IMR-90 (cell line): ENCODE data around the gene FGFR4. TPM values are rescaled to one million over a fixed set of nuclear protein-coding genes. Genes with fewer than 3 reads are reported as not detected.

ENCODE experiments used
- ATAC-seq: fragments of 200-7000 bp; cut with Tn5 transposase; 2 replicates; pipeline ENCODE4 v1.9.1; 2020; ENCODE audit warnings: low read depth, mild to moderate bottlenecking, moderate library complexity
- BruUV-seq: library from RNA; stranded (reverse); fragments of 400-500 nt; replicated peaks from 2 replicates; lab custom pipeline; 2021; lab: Mats Ljungman, UMichigan
- CTCF ChIA-PET: fragments of 300-600 bp; formaldehyde crosslinking; extraction: SDS; loops from one replicate; lab custom pipeline; 2021; ENCODE audit warnings: antibody characterized with exemption; lab: Yijun Ruan, JAX
- POLR2A ChIA-PET: fragments of 300-600 bp; sonication (Branson Sonifier 250); formaldehyde crosslinking; loops from one replicate; lab custom pipeline; 2022; ENCODE audit warnings: antibody characterized with exemption; ENCODE audit not compliant: unreplicated experiment; lab: Charles Lee
- DNase-seq: peaks from one replicate; pipeline ENCODE4 v3.0.0; 2013
- H2AFZ ChIP-seq: replicated peaks from 2 replicates; pipeline ENCODE3; 2013; ENCODE audit warnings: low read length, mild to moderate bottlenecking; ENCODE audit not compliant: poor library complexity
- H2AK5ac ChIP-seq: 2 replicates; pipeline ENCODE4 v1.6.1; 2013; ENCODE audit warnings: low read depth, low read length, inconsistent platforms
- H2AK9ac ChIP-seq: replicated peaks from 2 replicates; pipeline ENCODE3; 2013; ENCODE audit warnings: mild to moderate bottlenecking, low read depth, low read length, moderate library complexity; ENCODE audit not compliant: poor library complexity
- H2BK120ac ChIP-seq: 2 replicates; pipeline ENCODE4 v1.6.1; 2013; ENCODE audit warnings: low read depth, low read length, inconsistent platforms
- H2BK15ac ChIP-seq: 3 replicates; pipeline ENCODE4 v1.6.1; 2013; ENCODE audit warnings: low read depth, low read length, inconsistent platforms
- H2BK20ac ChIP-seq: 2 replicates; pipeline ENCODE4 v1.6.1; 2013; ENCODE audit warnings: low read depth, mild to moderate bottlenecking, inconsistent platforms, low read length, moderate library complexity
- H2BK5ac ChIP-seq: 2 replicates; pipeline ENCODE4 v1.6.1; 2013; ENCODE audit warnings: mild to moderate bottlenecking, low read depth, low read length, inconsistent platforms; ENCODE audit not compliant: poor library complexity, severe bottlenecking
- H3K14ac ChIP-seq: replicated peaks from 2 replicates; pipeline ENCODE4 v1.6.1; 2013; ENCODE audit warnings: low read depth, low read length, inconsistent platforms
- H3K18ac ChIP-seq: 2 replicates; pipeline ENCODE4 v1.6.1; 2013; ENCODE audit warnings: low read depth, low read length, control low read depth
- H3K23ac ChIP-seq: 2 replicates; pipeline ENCODE4 v1.6.1; 2013; ENCODE audit warnings: low read depth, low read length, inconsistent platforms
- H3K27ac ChIP-seq: 2 replicates; pipeline ENCODE4 v1.5.1; 2013; ENCODE audit warnings: mild to moderate bottlenecking, control low read depth, low read length; ENCODE audit not compliant: insufficient read depth
- H3K27me3 ChIP-seq: 2 replicates; pipeline ENCODE4 v1.6.1; 2013; ENCODE audit warnings: low read length; ENCODE audit not compliant: control insufficient read depth, insufficient read depth
- H3K36me3 ChIP-seq: 2 replicates; pipeline ENCODE4 v1.6.1; 2013; ENCODE audit warnings: low read length, mixed read lengths; ENCODE audit not compliant: control insufficient read depth, insufficient read depth
- H3K4ac ChIP-seq: 2 replicates; pipeline ENCODE4 v1.6.1; 2013; ENCODE audit warnings: low read depth, low read length, inconsistent platforms
- H3K4me1 ChIP-seq: 2 replicates; pipeline ENCODE4 v1.6.1; 2013; ENCODE audit warnings: low read length, mixed read lengths; ENCODE audit not compliant: control insufficient read depth, insufficient read depth
- H3K4me2 ChIP-seq: 2 replicates; pipeline ENCODE4 v1.6.1; 2013; ENCODE audit warnings: low read depth, mild to moderate bottlenecking, control low read depth, low read length, moderate library complexity
- H3K4me3 ChIP-seq: 2 replicates; pipeline ENCODE4 v1.5.1; 2013; ENCODE audit warnings: low read depth, mild to moderate bottlenecking, control low read depth, low read length, moderate library complexity; ENCODE audit not compliant: insufficient read depth
- H3K56ac ChIP-seq: 2 replicates; pipeline ENCODE4 v1.6.1; 2013; ENCODE audit warnings: low read length, inconsistent platforms; ENCODE audit not compliant: insufficient read depth; ENCODE audit errors: extremely low read depth
- H3K79me1 ChIP-seq, 2 experiments: 2 replicates each; pipeline ENCODE4 v1.6.1; 2013; ENCODE audit warnings: low read length in 2 of 2, inconsistent platforms in 1 of 2, low read depth in 1 of 2
- H3K9ac ChIP-seq: 2 replicates; pipeline ENCODE4 v1.6.1; 2013; ENCODE audit warnings: low read depth, low read length, control low read depth
- H3K9me1 ChIP-seq: 2 replicates; pipeline ENCODE4 v1.6.1; 2013; ENCODE audit warnings: low read length, inconsistent platforms; ENCODE audit not compliant: insufficient read depth
- H3K9me3 ChIP-seq: 2 replicates; pipeline ENCODE4 v1.6.1; 2013; ENCODE audit warnings: low read length; ENCODE audit not compliant: control insufficient read depth, insufficient read depth
- H4K20me1 ChIP-seq: 2 replicates; pipeline ENCODE4 v1.6.1; 2013; ENCODE audit warnings: low read length, inconsistent platforms; ENCODE audit not compliant: insufficient read depth
- H4K5ac ChIP-seq: 2 replicates; pipeline ENCODE4 v1.6.1; 2013; ENCODE audit warnings: mild to moderate bottlenecking, low read depth, low read length, control low read depth
- H4K8ac ChIP-seq, 2 experiments: 2 replicates each; pipeline ENCODE4 v1.6.1; 2013; ENCODE audit warnings: low read depth in 2 of 2, low read length in 2 of 2, control low read depth in 1 of 2, inconsistent platforms in 1 of 2
- H4K91ac ChIP-seq: 2 replicates; pipeline ENCODE4 v1.6.1; 2013; ENCODE audit warnings: low read depth, low read length, inconsistent platforms; ENCODE audit not compliant: insufficient read depth
- FOS ChIP-seq: fragments of 150-350 bp; IDR thresholded peaks from 2 replicates; pipeline ENCODE4 v1.6.1; 2016; ENCODE audit warnings: low read depth, low read length
- WGBS, 2 experiments: methylation state at CpG; one replicate each; pipeline versions ENCODE4 v1.1.5 to v1.1.7; 2013; ENCODE audit warnings: missing lambda C conversion rate in 2 of 2; ENCODE audit not compliant: insufficient read length in 1 of 2; ENCODE audit errors: extremely low coverage in 2 of 2; 5-methylcytosine and 5-hydroxymethylcytosine counted together
- dilution Hi-C: fragments of 300-500 bp; cut with HindIII; formaldehyde crosslinking; loops from one replicate; pipeline ENCODE4 v1.14.3; 2018; ENCODE audit warnings: low sequenced_read_pairs; ENCODE audit not compliant: unreplicated experiment
- in situ Hi-C: fragments of 300-500 bp; cut with MboI; formaldehyde crosslinking; loops from 3 replicates; pipeline ENCODE4 v1.14.3; 2019; ENCODE audit warnings: low sequenced_read_pairs, inconsistent platforms, mixed read lengths
- intact Hi-C: fragments of 100-400 bp; cut with micrococcal nuclease; formaldehyde crosslinking; loops from 2 replicates; pipeline ENCODE4 v1.10.0; 2022
- polyA plus RNA-seq, 3 experiments: library from polyadenylated mRNA; depleted of rRNA; stranded (reverse); fragments of >200 nt; gene quantifications; 2 replicates each; pipeline ENCODE4 v1.2.3, GENCODE V29; 2012; ENCODE audit warnings: low replicate concordance in 1 of 3
- total RNA-seq: library from RNA; depleted of rRNA; stranded (reverse); fragments of >200 nt; gene quantifications from 2 replicates; pipeline ENCODE4 v1.2.3, GENCODE V29; 2012
- TF ChIP-seq, protein P1 (sequence below): fragments of 150-350 bp; IDR thresholded peaks from 2 replicates; pipeline ENCODE4 v1.6.1; 2017; ENCODE audit warnings: mild to moderate bottlenecking, antibody characterized with exemption, low read length, low read depth

The FGFR4 gene
- total and polyA plus RNA-seq, 2 of the 4 experiments (the other 2 are of a cell fraction): 0.90 to 2.4 TPM

DNA sequence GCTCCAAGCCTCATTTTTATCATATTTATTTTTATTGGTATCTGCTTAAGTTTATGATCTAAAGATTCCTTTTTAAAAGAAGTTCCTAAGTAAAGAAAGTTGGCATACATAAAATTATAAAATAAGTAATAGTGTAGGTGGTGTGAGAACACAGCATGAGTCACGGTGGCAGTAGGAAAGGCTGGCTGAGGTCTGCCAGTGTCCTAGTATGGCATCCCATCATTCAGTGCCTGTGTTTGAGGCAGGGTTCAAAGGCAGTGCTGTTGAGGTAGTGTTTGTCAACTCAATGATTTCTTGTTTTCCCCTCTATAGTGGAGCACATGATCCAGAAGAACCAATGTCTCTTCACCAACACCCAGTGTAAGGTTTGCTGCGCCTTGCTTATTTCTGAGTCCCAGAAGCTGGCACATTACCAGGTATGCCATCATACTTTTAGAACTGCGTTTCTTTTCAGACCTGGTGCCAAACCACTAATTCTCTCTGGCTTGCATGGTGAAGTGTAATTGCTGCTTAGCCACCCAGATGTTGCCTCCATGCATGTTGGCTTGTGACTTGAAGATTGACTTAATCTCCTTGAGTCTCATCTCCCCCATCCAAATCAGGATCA is 45.8 kb upstream of the FGFR4 start:
- Histone ChIP-seq H3K9me3 (no peaks in the 10 kb centered on the region), H2AK5ac (no peak overlapping the region), H4K20me1 (peaks cover 9% of the 10 kb centered on the region; the same call in 1 of the 2 replicates), H3K27ac (no peak overlapping the region), H4K91ac (no peak overlapping the region), H3K18ac (no peak overlapping the region), H2AFZ (no peak overlapping the region), H3K4ac (no peak overlapping the region), H3K14ac (no peak overlapping the region), H2BK20ac (no peak overlapping the region), H3K4me3 (no peak overlapping the region), H2BK15ac (no peak overlapping the region), H3K9me1 (peaks cover 5% of the 10 kb centered on the region), H4K5ac (no peak overlapping the region), H3K79me1 (peaks cover 25 to 42% of the 10 kb centered on the region in 2 experiments), H3K27me3 (no peaks in the 10 kb centered on the region), H3K9ac (no peak overlapping the region), H3K23ac (no peak overlapping the region), H2BK5ac (no peak overlapping the region), H2AK9ac (no peak overlapping the region), H3K4me2 (no peak overlapping the region), H4K8ac (no peak overlapping the region), H3K4me1 (peaks cover 2% of the 10 kb centered on the region), H3K36me3 (peaks cover 21% of the 10 kb centered on the region), H2BK120ac (no peak overlapping the region), H3K56ac (no peak overlapping the region)
- dilution Hi-C loops (no loop called here), in situ Hi-C loops (no loop called here), intact Hi-C loops (no loop called here)
- no TSS peak for BruUV-seq
- ChIA-PET CTCF (no interaction called here), POLR2A (no interaction called here)
- ATAC-seq (no peak; the same call in 1 of the 2 replicates), DNase-seq (peak; percentile 45)
- WGBS, 2 experiments: no CpG with 5 or more reads among the region's 3 CpGs
- TF ChIP-seq, protein P1, sequence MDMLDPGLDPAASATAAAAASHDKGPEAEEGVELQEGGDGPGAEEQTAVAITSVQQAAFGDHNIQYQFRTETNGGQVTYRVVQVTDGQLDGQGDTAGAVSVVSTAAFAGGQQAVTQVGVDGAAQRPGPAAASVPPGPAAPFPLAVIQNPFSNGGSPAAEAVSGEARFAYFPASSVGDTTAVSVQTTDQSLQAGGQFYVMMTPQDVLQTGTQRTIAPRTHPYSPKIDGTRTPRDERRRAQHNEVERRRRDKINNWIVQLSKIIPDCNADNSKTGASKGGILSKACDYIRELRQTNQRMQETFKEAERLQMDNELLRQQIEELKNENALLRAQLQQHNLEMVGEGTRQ: no peak
- TF ChIP-seq FOS: no peak
